Measurements from ENCODE around the gene AMBRA1. TPM values are rescaled to one million over a fixed set of nuclear protein-coding genes. Genes with fewer than 3 reads are reported as not detected.

AMBRA1 gene
- total and polyA plus RNA-seq, 2 donors (not counting 3 experiments of a cell fraction or from before 2014, with no cell fraction given) = 18.4 to 32.4 TPM

GRCh38 chr11:46631676-46632075 is 37.9 kb upstream of the AMBRA1 start:
- ChIA-PET CTCF (interaction anchor here (0.8 kb wide), 1 partner anchor 13 kb away, joined by 3 read pairs; no protein-coding TSS in a partner anchor), POLR2A (no interaction called here)
- intact Hi-C loops (cut with micrococcal nuclease) = no loop called here
- dilution Hi-C loops (cut with MboI; ENCODE audit: extremely low pct_ligation_motif_present, low sequenced_read_pairs) = no loop called here
- Histone ChIP-seq H2AFZ (ENCODE audit: low read depth, low read length) (no peak overlapping the region), H3K36me3 (ENCODE audit: control insufficient read depth in 2 of 2, extremely low read depth in 1 of 2, insufficient read depth in 2 of 2, low read length in 2 of 2) (peaks cover 4 to 8% of the 10 kb centered on the region in 2 experiments), H3K79me2 (ENCODE audit: control insufficient read depth, insufficient read depth, low read length) (no peaks in the 10 kb centered on the region), H3K4me3 (replicated peaks in 1 of 3; ENCODE audit: insufficient read depth in 1 of 3, low read depth in 1 of 3, low read length in 3 of 3) (no peak overlapping the region), H4K20me1 (replicated peaks; ENCODE audit: control insufficient read depth, extremely low read depth, insufficient read depth, low read length) (no peaks in the 10 kb centered on the region), H3K27ac (ENCODE audit: insufficient read depth, low read depth, low read length) (no peak overlapping the region), H3K9me3 (replicated peaks; ENCODE audit: control insufficient read depth, insufficient read depth, low read length) (no peaks in the 10 kb centered on the region), H3K27me3 (ENCODE audit: control insufficient read depth in 2 of 2, insufficient read depth in 2 of 2, low read length in 2 of 2) (no peaks in the 10 kb centered on the region), H3K4me2 (ENCODE audit: insufficient read depth, low read length) (no peak overlapping the region), H3K4me1 (ENCODE audit: control insufficient read depth, extremely low read depth, insufficient read depth, low read length) (no peaks in the 10 kb centered on the region), H3K9me1 (replicated peaks; ENCODE audit: control insufficient read depth, extremely low read depth, insufficient read depth, low read length) (no peaks in the 10 kb centered on the region), H3K9ac (replicated peaks; ENCODE audit: extremely low read depth, insufficient read depth, low read length) (no peak overlapping the region)
- FAIRE-seq (no peak), DNase-seq (ENCODE audit: low read depth, low spot score) (no peak)
- no TSS peak for BruUV-seq (replicated peaks)
- TF ChIP-seq FOS (IDR thresholded peaks at IDR 0.05; ENCODE audit: borderline replicate concordance, insufficient read depth, low read length) (no peak), MYC (IDR thresholded peaks at IDR 0.05; ENCODE audit: low read depth, low read length) (no peak), EZH2 (IDR thresholded peaks at IDR 0.05; ENCODE audit: borderline replicate concordance, low read depth, low read length, severe bottlenecking) (no peak), MAX (IDR thresholded peaks at IDR 0.05; ENCODE audit: insufficient read depth, insufficient read length) (no peak), CTCF (IDR thresholded peaks at IDR 0.05; ENCODE audit: extremely low read depth in 1 of 2, insufficient read depth in 1 of 2, low read depth in 1 of 2, low read length in 2 of 2) (no peak), GATA2 (IDR thresholded peaks at IDR 0.05; ENCODE audit: insufficient read depth, insufficient read length, low read depth, low read length) (no peak), POLR2A (IDR thresholded peaks at IDR 0.05; ENCODE audit: low read depth, low read length) (no peak), POLR2AphosphoS5 (IDR thresholded peaks at IDR 0.05; ENCODE audit: insufficient read depth, low read depth, low read length) (no peak), JUN (IDR thresholded peaks at IDR 0.05; ENCODE audit: borderline replicate concordance, insufficient read depth, insufficient read length, low read depth) (no peak)
